HG03135 (cell line): Measurements from ENCODE around the gene FEZF2.

Experiments
- ATAC-seq: cut with Tn5 transposase; IDR thresholded peaks from one replicate; pipeline ENCODE4 v1.9.1; 2021; ENCODE audit warnings: mild to moderate bottlenecking, moderate library complexity; ENCODE audit not compliant: unreplicated experiment

FEZF2 gene

GRCh38 chr3:62373714-62374333 lies 474 bp upstream of the FEZF2 start:
- ATAC-seq: no peak

- no peak for ATAC-seq
Observed at GRCh38 chr3:62372621-62373041, 719 bp downstream of the FEZF2 start.

DNA sequence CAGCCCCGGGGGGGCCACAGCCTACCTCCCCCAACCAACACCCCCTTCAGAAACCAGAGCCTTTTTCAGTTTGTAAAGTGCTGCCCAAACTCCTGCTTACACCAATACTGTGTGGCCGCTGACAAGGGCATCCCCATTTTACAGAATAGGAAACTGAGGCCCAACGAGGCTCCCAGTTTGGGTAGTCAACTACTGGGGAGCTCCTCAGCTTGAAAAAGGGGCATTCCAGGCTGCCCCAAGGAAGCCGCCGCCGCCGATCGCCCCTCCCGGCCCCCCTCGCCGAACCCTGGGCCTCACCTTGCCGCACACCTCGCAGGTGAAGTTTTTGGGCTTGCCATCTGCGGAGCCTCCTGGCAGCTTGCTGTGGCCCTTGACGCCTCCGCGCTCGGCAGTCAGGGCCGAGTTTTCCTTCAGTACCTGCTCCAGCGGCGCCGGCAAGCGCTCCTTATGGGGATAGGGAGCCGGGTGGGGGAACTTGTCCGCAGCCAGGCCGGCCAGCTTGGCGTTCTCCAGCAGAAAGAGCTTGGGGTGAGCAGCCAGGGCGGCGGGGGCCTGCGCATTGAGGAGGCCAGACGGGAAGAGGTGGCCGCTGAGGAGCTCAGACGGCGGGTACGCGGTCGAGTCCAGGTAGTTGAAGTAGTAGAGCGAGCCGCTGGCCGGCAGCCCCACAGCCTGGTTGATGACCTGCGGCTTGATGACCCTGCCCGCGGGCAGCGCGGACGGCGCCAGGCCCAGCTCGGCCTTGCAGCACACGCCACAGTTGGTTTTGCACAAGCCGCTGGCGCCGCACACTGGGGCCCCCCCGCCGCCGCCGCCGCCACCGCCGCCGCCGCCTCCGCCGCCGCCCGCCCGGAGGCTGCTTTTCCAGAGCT lies 1.4 kb downstream of the FEZF2 start:
- no peak for ATAC-seq

GRCh38 chr3:62370858-62371719 lies 2.3 kb downstream of the FEZF2 start:
- ATAC-seq: no peak

GRCh38 chr3:62370112-62370857 lies 3.1 kb downstream of the FEZF2 start:
- no peak for ATAC-seq

DNA sequence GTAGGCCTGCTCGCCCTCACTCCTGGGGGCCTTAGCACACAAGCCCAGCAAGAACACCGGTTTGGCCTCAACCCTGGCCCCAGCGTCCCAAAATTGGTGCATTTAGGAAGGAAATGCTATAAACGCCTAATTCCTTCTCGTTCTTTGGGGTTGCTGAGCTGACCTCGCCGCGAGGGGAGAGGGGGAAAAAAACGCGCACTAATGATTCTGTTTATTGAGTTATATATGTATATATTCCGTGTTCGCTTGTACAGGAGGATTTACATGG lies 3.9 kb downstream of the FEZF2 start:
- no peak for ATAC-seq

GRCh38 chr3:62368705-62369475 lies 4.5 kb downstream of the FEZF2 start:
- no peak for ATAC-seq

DNA sequence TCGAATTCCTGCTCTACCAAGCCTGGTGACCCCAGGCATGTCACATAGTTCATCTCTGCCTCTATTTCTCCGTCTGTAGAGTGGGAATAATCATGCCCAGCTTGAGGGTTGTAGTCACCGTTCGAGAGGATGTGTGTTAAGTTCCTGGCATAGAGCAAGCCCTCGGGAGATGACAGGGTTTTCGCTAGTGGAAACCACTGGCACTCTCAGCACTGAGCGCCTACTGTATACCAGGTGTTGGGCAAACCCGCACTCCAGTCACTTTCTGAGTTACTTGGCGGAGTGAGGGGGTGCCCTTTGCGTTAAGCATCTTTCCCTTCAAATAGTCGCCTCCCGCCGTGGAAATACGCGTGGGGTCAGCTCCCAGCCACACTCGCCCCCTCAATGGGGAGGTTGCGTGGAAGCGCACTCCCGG lies 5.1 kb downstream of the FEZF2 start:
- no peak for ATAC-seq

DNA sequence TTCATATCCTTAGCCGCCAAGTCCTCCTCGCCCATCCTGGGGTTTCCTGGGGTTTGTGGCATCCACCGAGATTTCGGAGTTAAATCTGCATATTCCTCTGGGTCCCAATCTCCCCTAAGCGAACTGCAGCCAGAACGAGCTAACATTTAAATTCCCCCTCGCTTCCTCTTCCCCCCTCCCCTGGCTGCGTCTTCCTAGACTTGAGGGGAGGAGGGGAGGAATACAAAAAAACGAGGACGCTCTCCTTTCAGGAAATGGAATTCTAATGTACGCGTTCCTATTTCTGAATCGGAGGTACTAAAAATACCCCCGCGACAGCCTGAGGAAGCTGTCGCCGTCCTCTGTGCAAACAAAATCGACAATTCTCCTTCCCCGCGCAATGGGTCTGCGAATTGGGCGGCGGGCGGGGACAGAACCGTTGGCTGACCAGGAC lies 5.6 kb downstream of the FEZF2 start:
- ATAC-seq: no peak

- no peak for ATAC-seq
Observed at GRCh38 chr3:62366126-62366484, 7.2 kb downstream of the FEZF2 start.

- no peak for ATAC-seq
Observed at GRCh38 chr3:62365391-62366125, 7.8 kb downstream of the FEZF2 start.

DNA sequence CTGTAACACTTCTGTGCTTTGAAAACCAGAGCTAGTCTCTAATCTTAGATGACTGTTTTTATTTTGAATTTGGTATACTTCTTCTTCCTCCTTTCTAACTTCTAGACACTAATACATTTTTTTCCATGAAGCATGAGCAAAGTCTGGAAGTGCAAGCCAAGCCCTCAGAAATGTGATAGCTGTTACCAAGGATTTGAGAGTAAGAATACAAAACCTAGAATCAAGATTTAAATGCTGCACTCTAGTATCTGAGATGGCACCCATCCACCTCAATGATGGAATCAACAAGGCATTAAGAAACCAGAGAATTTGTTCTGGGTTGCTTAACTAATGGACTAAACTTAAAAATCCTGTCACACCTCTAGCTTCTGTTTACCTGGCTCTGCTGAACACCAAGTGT lies 9.2 kb downstream of the FEZF2 start:
- no peak for ATAC-seq

- ATAC-seq: no peak
Observed at GRCh38 chr3:62363275-62363674, 10.1 kb downstream of the FEZF2 start.

DNA sequence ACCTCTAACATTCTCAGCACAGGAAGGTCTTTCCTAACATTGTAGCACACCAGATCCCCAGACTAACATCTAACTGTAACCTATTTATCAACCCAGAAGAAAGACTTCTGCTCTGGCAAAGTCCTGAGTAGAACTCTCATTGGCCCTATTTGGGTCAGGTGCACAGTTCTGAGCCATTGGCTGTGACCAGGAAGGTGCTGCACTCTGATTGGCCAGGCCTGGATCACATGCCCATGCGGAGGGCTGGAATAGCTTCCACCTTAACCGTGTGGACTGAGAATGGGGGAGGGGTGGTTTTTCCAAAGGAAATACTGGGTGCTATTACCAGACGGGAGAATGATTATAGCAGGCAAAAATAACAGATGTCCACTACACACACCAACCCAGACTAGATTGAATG lies 11.5 kb downstream of the FEZF2 start:
- peak; percentile 34 for ATAC-seq

DNA sequence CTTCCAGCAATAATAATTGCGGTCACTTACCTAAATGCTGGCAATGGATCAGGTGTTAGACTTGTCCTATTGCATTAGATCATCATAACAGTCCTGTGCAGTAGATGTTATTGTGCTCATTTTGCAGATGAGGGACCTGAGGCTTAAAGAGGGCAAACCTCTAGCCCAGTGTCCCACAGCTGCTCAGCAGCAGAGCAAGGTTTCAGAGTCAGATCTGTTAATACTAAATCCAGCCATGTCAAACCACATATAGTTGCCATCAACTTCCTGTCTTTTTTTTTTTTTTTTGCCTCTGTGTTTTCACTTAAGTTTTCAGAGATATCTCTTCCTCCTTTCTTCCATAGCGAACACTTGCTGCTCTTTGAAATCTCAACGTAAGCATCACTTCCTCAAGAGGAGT lies 12.1 kb downstream of the FEZF2 start:
- peak; percentile 99 for ATAC-seq

DNA sequence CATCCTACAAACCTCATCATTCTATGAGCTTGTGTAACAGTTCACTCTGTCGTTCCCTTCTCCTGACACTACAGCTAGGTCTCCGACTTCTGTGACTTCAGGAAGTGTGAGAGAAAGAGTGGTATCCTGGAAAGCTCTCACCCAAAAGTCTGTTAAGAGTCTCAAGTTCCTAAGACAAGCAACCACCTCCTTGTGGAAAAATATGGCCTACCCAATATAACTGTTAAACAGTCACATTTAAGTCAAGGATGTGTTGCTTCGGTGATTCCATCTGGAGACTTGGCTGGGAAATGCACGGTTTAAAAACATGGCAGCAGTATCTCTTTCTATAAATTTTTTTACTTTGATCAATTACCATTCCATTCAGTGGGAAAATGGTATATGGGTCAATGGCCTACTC lies 13.8 kb downstream of the FEZF2 start:
- no peak for ATAC-seq

DNA sequence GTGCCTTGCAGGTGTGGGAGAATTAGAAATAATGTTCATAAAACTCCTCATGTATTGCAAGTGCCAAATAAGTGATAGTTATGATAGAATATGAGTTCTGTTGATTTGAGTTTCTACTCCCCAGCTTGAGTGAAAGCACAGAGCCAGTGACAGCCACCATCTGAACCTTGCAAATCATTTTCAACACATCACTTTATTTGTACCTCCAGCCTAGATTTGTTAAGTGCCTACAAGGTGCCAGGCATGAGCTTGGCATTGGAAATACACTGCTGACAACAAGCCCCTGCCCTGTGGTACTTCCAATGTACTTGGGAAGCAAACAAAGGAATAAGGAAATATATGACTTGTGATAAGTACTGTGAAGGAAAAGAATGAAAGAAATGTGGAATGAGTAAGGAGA lies 17.0 kb downstream of the FEZF2 start:
- ATAC-seq: no peak

- no peak for ATAC-seq
Observed at GRCh38 chr3:62355703-62356102, 17.6 kb downstream of the FEZF2 start.

DNA sequence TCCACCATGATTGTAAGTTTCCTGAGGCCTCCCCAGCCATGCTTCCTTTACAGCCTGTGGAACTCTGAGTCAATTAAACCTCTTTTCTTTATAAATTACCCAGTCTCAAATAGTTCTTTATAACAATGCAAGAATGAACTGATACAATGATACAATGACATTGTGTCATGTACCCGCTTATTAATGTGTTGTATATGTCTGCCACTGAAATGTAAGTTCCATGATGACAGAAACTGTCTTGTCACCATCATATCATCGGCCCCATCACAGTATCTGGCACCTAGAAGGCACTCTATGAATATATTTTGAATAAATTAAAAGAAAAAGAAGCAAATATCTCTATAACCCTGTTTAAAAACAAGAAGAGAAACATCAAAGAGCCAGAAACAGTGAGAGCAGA lies 29.6 kb downstream of the FEZF2 start:
- no peak for ATAC-seq

GRCh38 chr3:62335196-62335595 lies 38.2 kb downstream of the FEZF2 start:
- no peak for ATAC-seq
